ENCODE data around the gene CPN2. TPM values are rescaled to one million over a fixed set of nuclear protein-coding genes. Genes with fewer than 3 reads are reported as not detected.

CPN2 gene
- total RNA-seq, 1 donor, result not detected

DNA sequence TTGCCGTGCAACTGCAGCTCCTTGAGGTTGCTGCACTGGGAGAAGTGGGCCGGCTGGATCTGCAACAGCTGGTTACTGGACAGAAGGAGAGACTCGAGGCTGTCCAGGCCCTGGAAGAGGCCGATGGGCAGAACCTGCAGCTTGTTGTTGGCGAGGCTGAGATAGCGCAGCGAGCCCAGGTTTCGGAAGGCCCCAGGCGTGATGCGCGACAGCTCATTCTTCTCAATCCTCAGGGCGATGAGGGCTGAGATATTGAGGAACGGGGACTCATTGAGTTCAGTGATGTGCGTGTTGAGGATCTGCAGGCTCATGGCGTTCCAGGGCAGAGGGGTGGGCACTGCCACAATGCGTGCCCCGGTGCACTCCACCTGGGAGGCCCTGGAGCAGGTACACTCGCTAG, 9.4 kb upstream of the CPN2 start:
- TF ChIP-seq, protein P1, sequence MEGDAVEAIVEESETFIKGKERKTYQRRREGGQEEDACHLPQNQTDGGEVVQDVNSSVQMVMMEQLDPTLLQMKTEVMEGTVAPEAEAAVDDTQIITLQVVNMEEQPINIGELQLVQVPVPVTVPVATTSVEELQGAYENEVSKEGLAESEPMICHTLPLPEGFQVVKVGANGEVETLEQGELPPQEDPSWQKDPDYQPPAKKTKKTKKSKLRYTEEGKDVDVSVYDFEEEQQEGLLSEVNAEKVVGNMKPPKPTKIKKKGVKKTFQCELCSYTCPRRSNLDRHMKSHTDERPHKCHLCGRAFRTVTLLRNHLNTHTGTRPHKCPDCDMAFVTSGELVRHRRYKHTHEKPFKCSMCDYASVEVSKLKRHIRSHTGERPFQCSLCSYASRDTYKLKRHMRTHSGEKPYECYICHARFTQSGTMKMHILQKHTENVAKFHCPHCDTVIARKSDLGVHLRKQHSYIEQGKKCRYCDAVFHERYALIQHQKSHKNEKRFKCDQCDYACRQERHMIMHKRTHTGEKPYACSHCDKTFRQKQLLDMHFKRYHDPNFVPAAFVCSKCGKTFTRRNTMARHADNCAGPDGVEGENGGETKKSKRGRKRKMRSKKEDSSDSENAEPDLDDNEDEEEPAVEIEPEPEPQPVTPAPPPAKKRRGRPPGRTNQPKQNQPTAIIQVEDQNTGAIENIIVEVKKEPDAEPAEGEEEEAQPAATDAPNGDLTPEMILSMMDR (IDR thresholded peaks at IDR 0.05; ENCODE audit: insufficient read depth, low read length), result no peak
- DNase-seq (ENCODE audit: low read depth), result no peak
- no peak overlapping the region for H3K4me3 ChIP-seq (ENCODE audit: low read depth, low read length)

DNA sequence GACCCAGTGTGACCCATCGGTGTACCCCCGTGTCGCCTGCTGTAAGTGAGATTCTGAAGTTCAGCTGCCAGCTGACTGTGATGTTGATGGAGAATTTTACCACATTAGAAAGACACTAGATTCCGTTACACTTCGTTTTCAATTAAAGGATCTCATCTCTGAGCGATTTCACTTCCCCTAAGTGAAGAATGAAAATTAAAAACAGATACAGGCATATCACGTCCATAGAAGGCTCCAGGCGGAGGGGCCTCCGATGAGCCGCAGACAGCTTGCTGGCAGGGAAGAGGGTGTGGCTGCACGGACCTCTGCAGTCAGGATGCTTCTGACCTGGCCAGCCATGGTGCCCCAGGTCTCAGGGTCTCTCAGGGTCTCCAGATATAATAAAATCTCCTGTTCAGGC, 6.6 kb upstream of the CPN2 start:
- no peak overlapping the region for H3K4me3 ChIP-seq (ENCODE audit: low read depth, low read length)
- no peak for DNase-seq (ENCODE audit: low read depth)
- TF ChIP-seq, protein P1 (IDR thresholded peaks at IDR 0.05; ENCODE audit: insufficient read depth, low read length), result no peak

DNA sequence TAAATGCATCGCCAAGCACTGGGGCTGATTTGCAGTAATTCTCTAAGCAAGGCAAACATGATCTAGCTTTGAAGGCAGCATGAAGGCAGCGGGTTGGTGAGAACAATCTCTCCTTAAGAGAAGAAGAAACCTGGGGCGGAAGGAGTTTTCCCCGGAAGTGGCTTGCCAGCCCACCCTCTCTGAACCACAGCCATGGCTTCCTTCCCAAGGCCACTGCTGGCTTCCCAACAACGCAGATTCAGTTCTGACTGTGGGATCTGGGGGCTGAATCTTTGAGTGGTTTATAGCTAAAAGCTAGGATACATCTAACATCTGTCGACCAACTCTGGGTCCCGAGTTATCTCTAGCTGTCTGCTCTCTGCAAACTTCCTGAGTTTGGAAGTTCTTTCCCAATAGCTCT, 4.3 kb upstream of the CPN2 start:
- TF ChIP-seq, protein P1 (IDR thresholded peaks at IDR 0.05; ENCODE audit: insufficient read depth, low read length), result no peak
- H3K4me3 ChIP-seq (ENCODE audit: low read depth, low read length), result no peak overlapping the region
- DNase-seq (ENCODE audit: low read depth), result no peak

- DNase-seq (ENCODE audit: low read depth), result no peak
- no peak overlapping the region for H3K4me3 ChIP-seq (ENCODE audit: low read depth, low read length)
- TF ChIP-seq, protein P1 (IDR thresholded peaks at IDR 0.05; ENCODE audit: insufficient read depth, low read length), result no peak
These were observed 3.2 kb upstream of the CPN2 start for GRCh38 chr3:194354315-194354714.

DNA sequence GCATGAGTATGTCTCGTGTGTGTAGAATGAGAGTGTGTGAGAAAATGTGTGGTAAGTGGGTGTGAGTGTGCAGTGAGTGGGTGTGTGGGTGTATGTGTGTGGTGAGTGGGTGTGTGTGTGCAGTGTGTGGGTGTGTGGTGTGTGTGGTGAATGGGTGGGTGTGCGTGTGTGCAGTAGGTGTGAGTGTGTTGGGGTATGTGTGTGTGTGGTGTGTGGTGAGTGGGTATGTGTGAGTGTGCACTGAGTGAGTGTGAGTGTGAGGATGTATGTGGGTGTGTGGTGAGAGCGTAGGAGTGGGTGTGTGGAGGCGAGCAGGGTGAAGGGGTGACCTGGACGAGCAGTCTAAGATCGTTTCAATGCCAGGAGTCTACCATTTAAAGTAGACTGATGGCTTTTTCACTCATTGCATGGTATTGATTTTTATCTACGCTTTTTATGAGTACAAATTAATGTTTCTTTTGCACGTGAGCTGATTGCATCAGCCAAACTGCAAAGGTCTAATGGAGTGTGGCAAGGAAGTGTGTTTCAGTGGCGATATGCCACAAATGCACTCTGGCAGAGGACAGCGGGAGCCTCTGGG, 1.6 kb upstream of the CPN2 start:
- no peak for DNase-seq (ENCODE audit: low read depth)
- TF ChIP-seq, protein P1 (IDR thresholded peaks at IDR 0.05; ENCODE audit: insufficient read depth, low read length), result no peak
- no peak overlapping the region for H3K4me3 ChIP-seq (ENCODE audit: low read depth, low read length)

GRCh38 chr3:194351952-194352536, 916 bp upstream of the CPN2 start:
- TF ChIP-seq, protein P1 (IDR thresholded peaks at IDR 0.05; ENCODE audit: insufficient read depth, low read length), result no peak
- no peak for DNase-seq (ENCODE audit: low read depth)
- no peak overlapping the region for H3K4me3 ChIP-seq (ENCODE audit: low read depth, low read length)

DNA sequence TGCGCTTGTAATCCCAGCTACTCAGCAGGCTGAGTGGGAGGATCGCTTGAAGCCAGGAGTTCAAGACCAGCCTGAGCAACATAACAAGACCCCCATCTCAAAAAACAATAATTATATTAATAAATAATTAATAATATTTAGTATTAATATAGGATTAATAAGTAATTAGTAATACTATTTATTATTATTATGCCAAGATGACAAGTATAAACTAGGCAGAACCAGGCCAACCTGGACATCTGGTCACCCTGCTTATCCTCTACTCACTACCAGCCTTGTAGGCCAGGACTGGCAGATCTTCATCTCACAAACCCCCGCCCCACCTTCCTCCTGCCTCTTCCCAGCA, 429 bp downstream of the CPN2 start:
- no peak for DNase-seq (ENCODE audit: low read depth)
- TF ChIP-seq, protein P1 (IDR thresholded peaks at IDR 0.05; ENCODE audit: insufficient read depth, low read length), result no peak
- no peak overlapping the region for H3K4me3 ChIP-seq (ENCODE audit: low read depth, low read length)

Data from fibroblast of the aortic adventitia (primary cell).